A549 (cell line): ENCODE data around the gene ABLIM1. TPM values are rescaled to one million over a fixed set of nuclear protein-coding genes. Genes with fewer than 3 reads are reported as not detected.

ENCODE experiments used
- ATAC-seq, 2 experiments: fragments of 200-7000 bp in 1 of 2; fragments of >200 bp in 1 of 2; cut with Nextera tagmentation in 1 of 2; cut with Tn5 transposase in 1 of 2; 3 replicates each; pipeline versions ENCODE4 v1.8.0 to v1.9.1; 2018 to 2020; ENCODE audit warnings: mild to moderate bottlenecking in 1 of 2, moderate library complexity in 1 of 2
- CTCF ChIA-PET: fragments of 300-600 bp; sonication (Branson Sonifier 250); formaldehyde crosslinking; extraction: SDS; loops from one replicate; lab custom pipeline; 2021; ENCODE audit warnings: antibody characterized with exemption, inconsistent platforms; lab: Yijun Ruan, JAX
- POLR2A ChIA-PET: fragments of 350-600 bp; formaldehyde crosslinking; extraction: SDS; loops from one replicate; lab custom pipeline; 2021; ENCODE audit warnings: antibody characterized with exemption, inconsistent platforms; lab: Yijun Ruan, JAX
- DNase-seq, 2 experiments: peaks; one replicate each; pipeline versions ENCODE4 v3.0.0 to v3.0.0-alpha.2; 2011 to 2016; ENCODE audit warnings: low read depth in 1 of 2, low spot score in 1 of 2
- FAIRE-seq: peaks from 2 replicates; lab custom pipeline; 2011; peaks lifted over from hg19 to GRCh38; lab: Jason Lieb, UNC
- H3K27ac ChIP-seq, 2 experiments: fragments of >200 bp; sonication (Bioruptor Twin); formaldehyde crosslinking; 3 replicates each; pipeline ENCODE4 v1.5.1; 2016 to 2017
- H3K4me1 ChIP-seq: fragments of >200 bp; sonication (Bioruptor Twin); formaldehyde crosslinking; 3 replicates; pipeline ENCODE4 v1.6.1; 2016
- H3K4me2 ChIP-seq: fragments of >200 bp; sonication (Bioruptor Twin); formaldehyde crosslinking; 3 replicates; pipeline ENCODE4 v1.6.1; 2016
- H3K4me3 ChIP-seq: fragments of >200 bp; sonication (Bioruptor Twin); formaldehyde crosslinking; 3 replicates; pipeline ENCODE4 v1.5.1; 2016
- H3K9me3 ChIP-seq: fragments of >200 bp; sonication (Bioruptor Twin); formaldehyde crosslinking; 3 replicates; pipeline ENCODE4 v1.6.1; 2016
- BCL3 ChIP-seq: fragments of >200 bp; sonication (Bioruptor Twin); formaldehyde crosslinking; IDR thresholded peaks from 3 replicates; pipeline ENCODE4 v1.6.1; 2016
- BHLHE40 ChIP-seq: IDR thresholded peaks from 2 replicates; pipeline ENCODE4 v1.6.1; 2012; ENCODE audit warnings: low read depth, low read length, inconsistent platforms
- CEBPB ChIP-seq, 2 experiments: fragments of >200 bp in 1 of 2; sonication (Bioruptor Twin) in 1 of 2; formaldehyde crosslinking in 1 of 2; IDR thresholded peaks; 2 replicates each; pipeline ENCODE4 v1.6.1; 2012 to 2016
- EP300 ChIP-seq, 2 experiments: fragments of >200 bp; sonication (Bioruptor Twin); formaldehyde crosslinking; IDR thresholded peaks; 2 replicates in 1 of 2; 3 replicates in 1 of 2; pipeline ENCODE4 v1.6.1; 2016 to 2017
- FOSB ChIP-seq: fragments of 250-450 bp; sonication (Bioruptor Pico); IDR thresholded peaks from 2 replicates; pipeline ENCODE4 v1.5.0; 2020; ENCODE audit warnings: mild to moderate bottlenecking, moderate library complexity
- JUNB ChIP-seq: fragments of >200 bp; sonication (Bioruptor Twin); formaldehyde crosslinking; IDR thresholded peaks from 2 replicates; pipeline ENCODE4 v1.6.1; 2016
- KDM1A ChIP-seq: fragments of 200-600 bp; sonication (generic); IDR thresholded peaks from 2 replicates; pipeline ENCODE4 v1.6.1; 2016; ENCODE audit warnings: low read depth, mild to moderate bottlenecking
- KDM5A ChIP-seq: fragments of 200-600 bp; sonication (generic); IDR thresholded peaks from 2 replicates; pipeline ENCODE4 v1.6.1; 2016; ENCODE audit warnings: antibody characterized with exemption, mild to moderate bottlenecking
- MAX ChIP-seq: IDR thresholded peaks from 2 replicates; pipeline ENCODE4 v1.6.1; 2012
- NFE2L2 ChIP-seq: fragments of 150-350 bp; conservative IDR thresholded peaks from 2 replicates; pipeline ENCODE4 v1.6.1; 2014; ENCODE audit warnings: low read length
- NPAS2 ChIP-seq: fragments of 250-450 bp; sonication (Bioruptor Pico); IDR thresholded peaks from 2 replicates; pipeline ENCODE4 v1.8.0; 2022; ENCODE audit warnings: mild to moderate bottlenecking, moderate library complexity, borderline replicate concordance
- POLR2AphosphoS2 ChIP-seq: conservative IDR thresholded peaks from 2 replicates; pipeline ENCODE4 v1.6.1; 2012; ENCODE audit warnings: low read length, improper control_type of control experiment, inconsistent platforms
- RARB ChIP-seq: fragments of 250-450 bp; sonication (Bioruptor Pico); IDR thresholded peaks from 2 replicates; pipeline ENCODE4 v1.8.0; 2021; ENCODE audit warnings: mild to moderate bottlenecking, moderate library complexity
- SMC3 ChIP-seq: fragments of >200 bp; sonication (Bioruptor Twin); formaldehyde crosslinking; IDR thresholded peaks from 3 replicates; pipeline ENCODE4 v1.6.1; 2018; ENCODE audit warnings: inconsistent platforms
- TP53 ChIP-seq: fragments of 250-450 bp; sonication (Bioruptor Pico); IDR thresholded peaks from 2 replicates; pipeline ENCODE4 v1.5.0; 2021; ENCODE audit warnings: mild to moderate bottlenecking, moderate library complexity
- USF2 ChIP-seq: fragments of 450-650 bp; IDR thresholded peaks from 2 replicates; pipeline ENCODE4 v1.6.1; 2014; ENCODE audit warnings: antibody characterized with exemption
- WGBS: methylation state at CpG from one replicate; pipeline ENCODE4 v1.1.6; 2017; ENCODE audit errors: missing lambda C conversion rate; 5-methylcytosine and 5-hydroxymethylcytosine counted together
- polyA plus RNA-seq, 4 experiments: library from polyadenylated mRNA; depleted of rRNA in 3 of 4; stranded (reverse); fragments of >200 nt; fragmentation: RNase III in 1 of 4; extraction: RNeasy Plus Mini Kit Qiagen cat#74134 plus additional on column Dnase treatment in 1 of 4; gene quantifications; 2 replicates in 3 of 4; 3 replicates in 1 of 4; pipeline ENCODE4 v1.2.3, GENCODE V29; 2011 to 2017
- TF ChIP-seq, protein P1 (sequence below): fragments of 250-450 bp; sonication (Bioruptor Pico); IDR thresholded peaks from 2 replicates; pipeline ENCODE4 v1.5.0; 2020; ENCODE audit warnings: low read depth, mild to moderate bottlenecking, moderate library complexity
- TF ChIP-seq, protein P2 (sequence below): IDR thresholded peaks from 2 replicates; pipeline ENCODE4 v1.6.1; 2012

The ABLIM1 gene
- polyA plus RNA-seq, 2 of the 4 experiments (the other 2 are of a cell fraction), result 21.4 to 70.2 TPM

DNA sequence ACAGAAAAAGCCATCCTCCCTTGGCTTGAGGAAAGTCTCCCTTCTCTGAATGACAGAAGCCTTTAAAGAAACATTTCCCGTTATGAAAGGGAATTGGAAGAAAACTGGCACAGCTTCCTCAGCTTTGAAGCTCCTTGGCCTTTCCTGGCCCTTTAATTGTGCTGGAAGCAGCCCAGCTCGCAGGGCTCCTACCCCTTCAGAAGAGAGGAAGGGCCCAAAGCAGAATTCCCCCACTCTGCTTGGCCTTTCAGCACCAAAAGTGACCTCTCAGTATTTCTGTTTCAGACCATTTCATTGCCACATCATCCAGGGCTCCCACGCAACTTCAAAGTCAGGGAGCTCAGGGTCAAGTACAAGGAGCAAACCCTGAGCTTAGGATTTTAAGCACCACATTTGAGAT lies 258.0 kb downstream of the ABLIM1 start:
- DNase-seq, result no peak
- 57% methylated on average over 3 of the region's 3 CpGs for WGBS
- TF ChIP-seq NPAS2 (CRISPR knock-in tag), result no peak
- no peak for TF ChIP-seq MAX
- FAIRE-seq, result no peak
- H3K4me2 ChIP-seq, result no peak overlapping the region
- H3K27ac ChIP-seq, result no peak overlapping the region
- no peak overlapping the region for H3K4me3 ChIP-seq
- ATAC-seq, result no peak
- no peaks in the 10 kb centered on the region for H3K9me3 ChIP-seq
- ChIA-PET CTCF (interaction anchor here (1.0 to 1.8 kb wide), 3 partner anchors 11 to 386 kb away, joined by 3 to 7 read pairs (median 4); no protein-coding TSS in a partner anchor), POLR2A (no interaction called here)
- peaks cover 40% of the 10 kb centered on the region for H3K4me1 ChIP-seq

DNA sequence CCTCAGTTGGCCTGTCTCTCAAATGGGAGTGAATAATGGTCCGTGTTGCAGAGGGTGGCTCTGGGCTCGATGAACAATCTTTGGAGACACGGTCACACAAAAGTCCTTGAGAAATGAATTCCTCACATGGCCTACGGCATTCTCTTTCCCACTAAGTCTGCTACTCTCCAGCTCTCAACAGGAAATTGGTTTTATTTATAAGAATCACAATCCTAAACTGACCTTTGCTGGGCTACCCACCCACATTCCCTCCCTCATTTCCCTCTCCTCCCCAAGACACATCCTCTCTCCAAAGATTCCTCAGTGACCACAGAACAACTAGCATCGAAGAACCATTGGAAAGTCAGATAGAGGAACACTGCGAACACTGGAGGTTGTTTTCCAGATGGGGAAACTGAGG lies 258.5 kb downstream of the ABLIM1 start:
- FAIRE-seq (no peak), ATAC-seq (no peak), DNase-seq (no peak)
- no peak for TF ChIP-seq POLR2AphosphoS2
- TF ChIP-seq CEBPB (IDR thresholded peaks at IDR 0.05), result no peak
- no peak for TF ChIP-seq KDM5A
- TF ChIP-seq, protein P1, sequence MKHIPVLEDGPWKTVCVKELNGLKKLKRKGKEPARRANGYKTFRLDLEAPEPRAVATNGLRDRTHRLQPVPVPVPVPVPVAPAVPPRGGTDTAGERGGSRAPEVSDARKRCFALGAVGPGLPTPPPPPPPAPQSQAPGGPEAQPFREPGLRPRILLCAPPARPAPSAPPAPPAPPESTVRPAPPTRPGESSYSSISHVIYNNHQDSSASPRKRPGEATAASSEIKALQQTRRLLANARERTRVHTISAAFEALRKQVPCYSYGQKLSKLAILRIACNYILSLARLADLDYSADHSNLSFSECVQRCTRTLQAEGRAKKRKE (CRISPR knock-in tag), result no peak
- no peak for TF ChIP-seq BCL3
- TF ChIP-seq USF2, result no peak
- TF ChIP-seq KDM1A, result no peak
- TF ChIP-seq TP53 (CRISPR knock-in tag), result no peak
- no peak for TF ChIP-seq SMC3
- no peak for TF ChIP-seq RARB (CRISPR knock-in tag)
- TF ChIP-seq, protein P2, sequence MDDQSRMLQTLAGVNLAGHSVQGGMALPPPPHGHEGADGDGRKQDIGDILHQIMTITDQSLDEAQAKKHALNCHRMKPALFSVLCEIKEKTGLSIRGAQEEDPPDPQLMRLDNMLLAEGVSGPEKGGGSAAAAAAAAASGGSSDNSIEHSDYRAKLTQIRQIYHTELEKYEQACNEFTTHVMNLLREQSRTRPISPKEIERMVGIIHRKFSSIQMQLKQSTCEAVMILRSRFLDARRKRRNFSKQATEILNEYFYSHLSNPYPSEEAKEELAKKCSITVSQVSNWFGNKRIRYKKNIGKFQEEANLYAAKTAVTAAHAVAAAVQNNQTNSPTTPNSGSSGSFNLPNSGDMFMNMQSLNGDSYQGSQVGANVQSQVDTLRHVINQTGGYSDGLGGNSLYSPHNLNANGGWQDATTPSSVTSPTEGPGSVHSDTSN, result no peak
- TF ChIP-seq NFE2L2, result no peak
- TF ChIP-seq FOSB (CRISPR knock-in tag), result no peak
- TF ChIP-seq BHLHE40, result no peak
- Histone ChIP-seq H3K4me1 (peaks cover 38% of the 10 kb centered on the region), H3K27ac (no peak overlapping the region), H3K4me2 (no peak overlapping the region), H3K4me3 (no peak overlapping the region), H3K9me3 (no peaks in the 10 kb centered on the region)
- 82% methylated on average over 6 of the region's 6 CpGs for WGBS
- POLR2A ChIA-PET, result no interaction called here
- CTCF ChIA-PET, result interaction anchor here (1.8 kb wide), 1 partner anchor 96 kb away, joined by 7 read pairs; no protein-coding TSS in a partner anchor

- ChIA-PET CTCF (interaction anchor here (0.7 to 2.8 kb wide), 8 partner anchors 25 to 95 kb away, joined by 3 to 19 read pairs (median 3); no protein-coding TSS in a partner anchor), POLR2A (no interaction called here)
- no peak for ATAC-seq
- Histone ChIP-seq H3K4me1 (peaks cover 38% of the 10 kb centered on the region), H3K4me2 (no peak overlapping the region), H3K27ac (no peak overlapping the region), H3K4me3 (no peak overlapping the region), H3K9me3 (no peaks in the 10 kb centered on the region)
- DNase-seq, result no peak
- FAIRE-seq, result no peak
- WGBS, result 84% methylated on average over 10 of the region's 10 CpGs
- no peak for TF ChIP-seq EP300 (IDR thresholded peaks at IDR 0.05)
- TF ChIP-seq TP53 (CRISPR knock-in tag), result no peak
- TF ChIP-seq BCL3, result no peak
- TF ChIP-seq FOSB (CRISPR knock-in tag), result no peak
- TF ChIP-seq JUNB, result no peak
- TF ChIP-seq NPAS2 (CRISPR knock-in tag), result no peak
Observed at GRCh38 chr10:114398587-114399331, 259.3 kb downstream of the ABLIM1 start.
